Activated naive CD4-positive, alpha-beta T cell treated with anti-CD3 and anti-CD28 coated beads for 36 hours (primary cell): ENCODE data around the gene GDI1. TPM values are rescaled to one million over a fixed set of nuclear protein-coding genes. Genes with fewer than 3 reads are reported as not detected.
A peak's percentile ranks its signal among the peaks of the same experiment; 100 is the strongest.

ENCODE experiments used
- CTCF ChIA-PET: fragments of 350-600 bp; sonication (Branson Sonifier 250); formaldehyde crosslinking; loops from one replicate; lab custom pipeline; 2021; ENCODE audit warnings: antibody characterized with exemption; lab: Charles Lee
- DNase-seq: peaks from one replicate; pipeline ENCODE4 v3.0.0-alpha.2; 2020
- H3K27ac Mint-ChIP-seq: one replicate; pipeline ENCODE4 v1.8.0; 2021; ENCODE audit warnings: mild to moderate bottlenecking, mixed read lengths
- H3K27me3 Mint-ChIP-seq: one replicate; pipeline ENCODE4 v1.8.0; 2021; ENCODE audit warnings: low read depth, mixed read lengths
- H3K36me3 Mint-ChIP-seq: one replicate; pipeline ENCODE4 v1.8.0; 2021; ENCODE audit warnings: low read depth, mixed read lengths
- H3K4me1 Mint-ChIP-seq: one replicate; pipeline ENCODE4 v1.8.0; 2021; ENCODE audit warnings: low read depth, mixed read lengths
- H3K4me3 Mint-ChIP-seq: one replicate; pipeline ENCODE4 v1.8.0; 2021; ENCODE audit warnings: mild to moderate bottlenecking, moderate library complexity, mixed read lengths
- H3K9me3 Mint-ChIP-seq: one replicate; pipeline ENCODE4 v1.8.0; 2021; ENCODE audit warnings: mixed read lengths
- intact Hi-C: fragments of 100-400 bp; cut with micrococcal nuclease; formaldehyde crosslinking; loops from one replicate; pipeline ENCODE4 v1.15.1; 2023
- total RNA-seq, 2 experiments: library from RNA; stranded (reverse); gene quantifications; one replicate each; pipeline ENCODE4 v1.2.3, GENCODE V29; 2021

The GDI1 gene
- total RNA-seq, 2 experiments from 2014 or later = 93.6 to 96.9 TPM

GRCh38 chrX:154413142-154413541 lies 23.8 kb upstream of the GDI1 start:
- CTCF ChIA-PET = no interaction called here
- Mint-ChIP-seq H3K27me3 (no peaks in the 10 kb centered on the region), H3K27ac (no peak overlapping the region), H3K9me3 (no peaks in the 10 kb centered on the region), H3K4me1 (peaks cover 13% of the 10 kb centered on the region), H3K36me3 (peaks cover 8% of the 10 kb centered on the region), H3K4me3 (no peak overlapping the region)
- no peak for DNase-seq
- intact Hi-C loops = no loop called here

- DNase-seq = no peak
- Mint-ChIP-seq H3K27ac (no peak overlapping the region), H3K36me3 (peaks cover 10% of the 10 kb centered on the region), H3K4me3 (no peak overlapping the region), H3K4me1 (peaks cover 9% of the 10 kb centered on the region), H3K27me3 (no peaks in the 10 kb centered on the region), H3K9me3 (no peaks in the 10 kb centered on the region)
- intact Hi-C loops = no loop called here
- CTCF ChIA-PET = no interaction called here
Measured at GRCh38 chrX:154417157-154417556, 19.8 kb upstream of the GDI1 start.

GRCh38 chrX:154419189-154419588 lies 17.8 kb upstream of the GDI1 start:
- Mint-ChIP-seq H3K9me3 (no peaks in the 10 kb centered on the region), H3K4me3 (no peak overlapping the region), H3K27ac (no peak overlapping the region), H3K36me3 (peaks cover 4% of the 10 kb centered on the region), H3K27me3 (no peaks in the 10 kb centered on the region), H3K4me1 (peaks cover 4% of the 10 kb centered on the region)
- no peak for DNase-seq
- intact Hi-C loops = no loop called here
- CTCF ChIA-PET = no interaction called here

GRCh38 chrX:154419688-154420401 lies 17.1 kb upstream of the GDI1 start:
- intact Hi-C loops = no loop called here
- CTCF ChIA-PET = no interaction called here
- H3K9me3 Mint-ChIP-seq = no peaks in the 10 kb centered on the region
- no peak for DNase-seq
- H3K4me3 Mint-ChIP-seq = no peak overlapping the region
- H3K36me3 Mint-ChIP-seq = peaks cover 4% of the 10 kb centered on the region
- H3K4me1 Mint-ChIP-seq = peaks cover 4% of the 10 kb centered on the region
- H3K27ac Mint-ChIP-seq = no peak overlapping the region
- no peaks in the 10 kb centered on the region for H3K27me3 Mint-ChIP-seq

GRCh38 chrX:154420402-154420756 lies 16.6 kb upstream of the GDI1 start:
- no peak for DNase-seq
- Mint-ChIP-seq H3K36me3 (peaks cover 1% of the 10 kb centered on the region), H3K27me3 (no peaks in the 10 kb centered on the region), H3K4me3 (no peak overlapping the region), H3K4me1 (peaks cover 4% of the 10 kb centered on the region), H3K27ac (no peak overlapping the region), H3K9me3 (no peaks in the 10 kb centered on the region)
- intact Hi-C loops = no loop called here
- CTCF ChIA-PET = no interaction called here

- H3K27ac Mint-ChIP-seq = no peak overlapping the region
- CTCF ChIA-PET = no interaction called here
- no peaks in the 10 kb centered on the region for H3K27me3 Mint-ChIP-seq
Measured at GRCh38 chrX:154426916-154427770, 9.8 kb upstream of the GDI1 start.

GRCh38 chrX:154428176-154429171 lies 8.5 kb upstream of the GDI1 start, which contains the start of gene ATP6AP1:
TSS of gene ATP6AP1 (plus strand) at chrX:154428677. CDS start at chrX:154428693, 16 bp downstream.
- Mint-ChIP-seq H3K36me3 (peaks cover 2% of the 10 kb centered on the region), H3K9me3 (no peaks in the 10 kb centered on the region), H3K4me3 (peak within 1 kb of the TSS; percentile 74), H3K4me1 (peaks cover 24% of the 10 kb centered on the region), H3K27ac (peak within 1 kb of the TSS; percentile 63), H3K27me3 (no peaks in the 10 kb centered on the region)
- DNase-seq = peak; percentile 94
- CTCF ChIA-PET = interaction anchor here (0.7 kb wide), 1 partner anchor 29 kb away, joined by 4 read pairs; no protein-coding TSS in a partner anchor
- intact Hi-C loops = loop anchor here (1.0 to 2.0 kb wide), 4 partner anchors 17 to 62 kb away; partner anchors contain the start of genes LAGE3, RPL10, SLC10A3 and TAFAZZIN

More at GRCh38 chrX:154426916-154427770, 9.8 kb upstream of the GDI1 start:
- no peaks in the 10 kb centered on the region for H3K36me3 Mint-ChIP-seq
- H3K9me3 Mint-ChIP-seq = no peaks in the 10 kb centered on the region
- H3K4me1 Mint-ChIP-seq = peaks cover 24% of the 10 kb centered on the region
- H3K4me3 Mint-ChIP-seq = peak overlapping the region; percentile 74
- intact Hi-C loops = no loop called here
- no peak for DNase-seq

- intact Hi-C loops = loop anchor here (2.0 kb wide), 1 partner anchor 49 kb away; the partner anchor contains the start of gene LAGE3
- DNase-seq = no peak
Measured at GRCh38 chrX:154429711-154430110, 7.2 kb upstream of the GDI1 start.

GRCh38 chrX:154430479-154430878 lies 6.5 kb upstream of the GDI1 start:
- no peak overlapping the region for H3K4me3 Mint-ChIP-seq
- no peaks in the 10 kb centered on the region for H3K9me3 Mint-ChIP-seq
- no peak for DNase-seq
- intact Hi-C loops = no loop called here
- peaks cover 4% of the 10 kb centered on the region for H3K36me3 Mint-ChIP-seq
- H3K27ac Mint-ChIP-seq = no peak overlapping the region
- CTCF ChIA-PET = interaction anchor here (1.0 kb wide), 1 partner anchor 57 kb away, joined by 4 read pairs; no protein-coding TSS in a partner anchor
- no peaks in the 10 kb centered on the region for H3K27me3 Mint-ChIP-seq
- H3K4me1 Mint-ChIP-seq = peaks cover 24% of the 10 kb centered on the region

More at GRCh38 chrX:154429711-154430110, 7.2 kb upstream of the GDI1 start:
- CTCF ChIA-PET = no interaction called here
- Mint-ChIP-seq H3K27me3 (no peaks in the 10 kb centered on the region), H3K4me3 (peak overlapping the region; percentile 74), H3K4me1 (peaks cover 24% of the 10 kb centered on the region), H3K36me3 (peaks cover 4% of the 10 kb centered on the region), H3K9me3 (no peaks in the 10 kb centered on the region), H3K27ac (peak overlapping the region; percentile 24)

GRCh38 chrX:154430916-154431315 lies 6.0 kb upstream of the GDI1 start:
- Mint-ChIP-seq H3K36me3 (peaks cover 4% of the 10 kb centered on the region), H3K9me3 (no peaks in the 10 kb centered on the region), H3K4me3 (no peak overlapping the region), H3K27ac (no peak overlapping the region), H3K4me1 (peaks cover 24% of the 10 kb centered on the region), H3K27me3 (no peaks in the 10 kb centered on the region)
- CTCF ChIA-PET = interaction anchor here (1.0 kb wide), 1 partner anchor 58 kb away, joined by 4 read pairs; no protein-coding TSS in a partner anchor
- intact Hi-C loops = no loop called here
- no peak for DNase-seq

GRCh38 chrX:154431341-154431740 lies 5.6 kb upstream of the GDI1 start:
- H3K36me3 Mint-ChIP-seq = peaks cover 4% of the 10 kb centered on the region
- H3K27me3 Mint-ChIP-seq = no peaks in the 10 kb centered on the region
- no peaks in the 10 kb centered on the region for H3K9me3 Mint-ChIP-seq
- H3K4me3 Mint-ChIP-seq = no peak overlapping the region
- CTCF ChIA-PET = interaction anchor here (1.0 kb wide), 1 partner anchor 58 kb away, joined by 4 read pairs; no protein-coding TSS in a partner anchor
- peak overlapping the region; percentile 56 for H3K27ac Mint-ChIP-seq
- intact Hi-C loops = no loop called here
- no peak for DNase-seq
- peaks cover 28% of the 10 kb centered on the region for H3K4me1 Mint-ChIP-seq
